GM12865 (cell line): ENCODE data around the gene MAGI2.
"Not testable (repeated sequence)": the region's sequence is repeated elsewhere in the genome, so short reads cannot be mapped to it uniquely, and the experiment has no call there.

Experiments used
- DNase-seq: peaks from one replicate; pipeline ENCODE4 v3.0.0; 2010; ENCODE audit warnings: low read depth
- H3K4me3 ChIP-seq: 2 replicates; pipeline ENCODE4 v1.5.1; 2011; ENCODE audit warnings: mild to moderate bottlenecking, low read depth, low read length, control low read depth
- TF ChIP-seq, protein P1 (sequence below): IDR thresholded peaks from 2 replicates; pipeline ENCODE4 v1.5.1; 2011; ENCODE audit warnings: low read length, control low read depth, low read depth, inconsistent platforms; ENCODE audit not compliant: insufficient read depth; ENCODE audit errors: missing control alignments

MAGI2 gene

DNA sequence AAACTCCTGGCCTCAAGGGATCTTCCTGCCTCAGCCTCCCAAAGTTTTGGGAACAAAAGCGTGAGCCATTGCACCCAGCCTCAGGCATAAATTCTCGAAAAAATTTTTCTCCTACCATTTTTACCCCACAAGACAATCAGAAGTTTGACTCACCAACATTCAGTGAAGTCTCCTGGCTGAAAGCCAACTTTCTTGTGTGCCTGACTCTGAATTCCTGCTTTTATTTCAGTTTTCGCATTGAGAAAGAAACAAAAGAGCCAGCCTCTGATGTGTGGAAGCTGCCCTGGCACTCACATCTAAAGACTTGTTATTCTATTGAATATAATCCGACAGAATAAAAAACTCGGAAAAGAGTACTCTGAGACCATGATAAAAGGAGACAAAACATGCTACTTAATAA lies 402.9 kb downstream of the MAGI2 start:
- TF ChIP-seq, protein P1, sequence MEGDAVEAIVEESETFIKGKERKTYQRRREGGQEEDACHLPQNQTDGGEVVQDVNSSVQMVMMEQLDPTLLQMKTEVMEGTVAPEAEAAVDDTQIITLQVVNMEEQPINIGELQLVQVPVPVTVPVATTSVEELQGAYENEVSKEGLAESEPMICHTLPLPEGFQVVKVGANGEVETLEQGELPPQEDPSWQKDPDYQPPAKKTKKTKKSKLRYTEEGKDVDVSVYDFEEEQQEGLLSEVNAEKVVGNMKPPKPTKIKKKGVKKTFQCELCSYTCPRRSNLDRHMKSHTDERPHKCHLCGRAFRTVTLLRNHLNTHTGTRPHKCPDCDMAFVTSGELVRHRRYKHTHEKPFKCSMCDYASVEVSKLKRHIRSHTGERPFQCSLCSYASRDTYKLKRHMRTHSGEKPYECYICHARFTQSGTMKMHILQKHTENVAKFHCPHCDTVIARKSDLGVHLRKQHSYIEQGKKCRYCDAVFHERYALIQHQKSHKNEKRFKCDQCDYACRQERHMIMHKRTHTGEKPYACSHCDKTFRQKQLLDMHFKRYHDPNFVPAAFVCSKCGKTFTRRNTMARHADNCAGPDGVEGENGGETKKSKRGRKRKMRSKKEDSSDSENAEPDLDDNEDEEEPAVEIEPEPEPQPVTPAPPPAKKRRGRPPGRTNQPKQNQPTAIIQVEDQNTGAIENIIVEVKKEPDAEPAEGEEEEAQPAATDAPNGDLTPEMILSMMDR: no peak
- DNase-seq: no peak
- no peak overlapping the region for H3K4me3 ChIP-seq

DNA sequence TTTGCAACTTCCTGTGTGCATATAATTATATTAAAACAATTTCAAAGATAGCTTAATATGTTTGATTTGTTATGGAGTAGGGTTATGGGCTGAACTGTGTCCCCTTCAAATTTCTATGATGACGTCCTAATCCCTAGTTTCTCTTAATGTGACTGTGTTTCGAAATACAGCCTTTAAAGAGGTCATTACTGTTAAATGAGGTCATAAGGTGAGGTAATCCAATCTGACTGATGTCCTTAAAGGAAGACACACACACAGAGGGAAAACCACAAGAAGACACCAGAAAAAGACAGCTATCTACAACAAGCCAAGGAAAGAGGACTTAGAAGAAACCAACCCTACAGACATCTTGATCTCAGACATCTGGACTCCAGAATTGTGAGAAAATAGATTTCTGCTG lies 407.4 kb downstream of the MAGI2 start:
- TF ChIP-seq, protein P1: no peak
- DNase-seq: no peak
- H3K4me3 ChIP-seq: no peak overlapping the region

DNA sequence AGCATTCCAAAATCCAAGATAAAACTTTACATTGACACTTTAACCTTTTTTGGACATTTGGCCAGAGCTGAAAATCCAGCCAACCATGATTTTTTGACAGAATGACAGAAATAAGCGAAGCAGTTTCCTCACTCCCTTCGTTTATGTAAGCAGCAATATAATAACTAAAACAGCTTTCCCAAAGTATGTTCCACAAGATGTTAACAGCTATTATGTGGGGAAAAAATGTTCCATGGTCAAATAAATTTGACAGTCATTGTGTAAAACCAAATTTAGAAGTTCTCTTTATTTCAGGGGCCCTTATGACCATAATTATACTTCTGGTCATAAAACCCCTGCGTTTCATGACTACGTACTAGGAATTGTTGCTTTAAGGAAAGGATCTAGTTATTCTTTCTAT lies 416.5 kb downstream of the MAGI2 start:
- DNase-seq: no peak
- TF ChIP-seq, protein P1: no peak
- no peak overlapping the region for H3K4me3 ChIP-seq

DNA sequence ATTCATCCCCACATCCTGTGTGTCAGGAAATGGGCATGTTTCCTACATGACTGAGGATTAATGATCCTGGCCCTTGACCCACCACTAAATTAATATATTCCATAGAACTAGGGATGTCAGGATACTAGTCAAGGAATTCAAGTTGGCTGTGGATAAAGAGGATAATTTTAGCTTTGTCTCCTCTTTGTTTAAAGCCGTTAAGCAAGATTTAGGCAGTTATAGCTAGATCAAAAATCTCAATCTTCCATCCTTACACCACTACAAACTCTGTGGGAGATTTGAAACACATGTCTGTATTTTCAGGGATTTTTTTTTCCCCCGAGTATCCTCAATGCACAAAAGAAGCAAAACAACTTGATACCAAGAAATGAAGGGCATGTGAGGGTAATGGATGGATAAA lies 417.1 kb downstream of the MAGI2 start:
- TF ChIP-seq, protein P1: no peak
- H3K4me3 ChIP-seq: no peak overlapping the region
- DNase-seq: no peak

DNA sequence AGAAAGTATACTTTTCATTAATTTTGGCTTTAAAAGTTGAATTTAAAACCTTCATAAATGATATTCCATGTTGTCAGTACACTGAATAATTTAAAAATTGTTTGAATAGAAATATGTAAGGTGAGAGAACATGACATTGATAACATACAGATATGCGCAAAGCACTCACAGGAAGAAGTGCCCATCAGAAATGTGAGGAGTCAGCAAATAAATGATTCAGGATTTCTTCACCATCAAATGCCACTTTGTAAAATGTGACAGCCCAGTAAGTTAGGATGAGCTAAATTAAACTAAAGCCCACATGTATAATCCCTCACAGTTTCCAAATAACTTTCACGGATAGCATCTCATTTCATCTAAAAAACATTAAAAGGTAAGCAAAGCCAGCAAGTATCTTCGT lies 417.6 kb downstream of the MAGI2 start:
- no peak for DNase-seq
- TF ChIP-seq, protein P1: no peak
- H3K4me3 ChIP-seq: no peak overlapping the region

DNA sequence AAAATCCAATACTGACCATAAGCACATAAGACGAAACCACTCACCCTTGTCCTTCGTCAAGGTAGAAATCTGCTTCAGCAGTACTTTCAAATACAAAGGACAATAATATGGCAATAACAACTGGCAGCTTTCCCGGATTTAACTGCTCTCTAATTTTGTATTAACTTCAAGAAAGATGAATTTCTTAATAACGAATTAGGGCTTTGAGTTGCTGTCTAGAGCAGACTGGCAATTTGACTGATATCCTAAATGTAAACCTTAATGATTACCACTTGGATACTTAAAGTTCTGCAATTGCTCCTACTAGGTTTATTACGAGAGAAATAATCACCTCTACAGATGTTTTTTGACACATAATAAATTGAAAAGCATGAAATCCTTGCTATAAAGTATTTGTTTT lies 418.7 kb downstream of the MAGI2 start:
- DNase-seq: no peak
- H3K4me3 ChIP-seq: no peak overlapping the region
- TF ChIP-seq, protein P1: no peak

DNA sequence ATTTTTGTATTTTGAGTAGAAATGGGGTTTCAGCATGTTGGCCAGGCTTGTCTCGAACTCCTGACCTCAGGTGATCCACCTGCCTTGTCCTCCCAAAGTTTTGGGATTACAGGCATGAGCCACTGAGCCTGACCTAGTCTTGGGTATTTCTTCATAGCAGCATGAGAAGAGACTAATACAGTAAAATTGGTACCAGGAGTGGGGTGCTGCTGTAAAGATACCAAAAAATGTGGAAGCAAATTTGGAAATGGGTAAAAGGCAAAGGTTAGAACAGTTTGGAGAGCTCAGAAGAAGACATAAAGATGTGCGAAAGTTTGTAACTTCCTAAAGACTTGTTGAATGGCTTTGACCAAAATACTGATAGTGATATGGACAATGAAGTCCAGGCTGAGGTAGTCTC lies 433.8 kb downstream of the MAGI2 start:
- not testable (repeated sequence) for H3K4me3 ChIP-seq, DNase-seq

DNA sequence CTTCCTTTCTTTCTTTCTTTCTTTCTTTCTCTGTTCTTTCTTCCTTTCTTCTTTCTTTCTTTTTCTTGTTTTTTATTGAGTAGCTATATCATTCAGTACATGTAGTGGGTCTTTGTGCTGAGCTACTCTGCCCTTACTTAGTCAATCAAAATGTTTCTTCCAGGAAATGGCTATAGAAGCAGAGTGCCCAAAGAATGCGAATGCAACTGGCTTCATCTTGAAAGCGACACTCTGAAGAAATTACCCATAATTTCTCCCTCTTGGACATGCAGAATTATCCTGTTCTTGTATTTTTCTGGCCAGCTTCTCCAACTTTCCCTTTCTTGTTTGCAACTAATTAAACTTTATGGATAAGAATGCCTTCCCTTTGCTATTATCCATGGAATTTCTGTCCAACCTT lies 441.5 kb downstream of the MAGI2 start:
- no peak overlapping the region for H3K4me3 ChIP-seq
- no peak for DNase-seq
- TF ChIP-seq, protein P1: no peak
